Measurements from ENCODE around the gene RABL6.

GRCh38 chr9:136863623-136864273 lies 56.0 kb downstream of the RABL6 start:
- TF ChIP-seq, protein P1, sequence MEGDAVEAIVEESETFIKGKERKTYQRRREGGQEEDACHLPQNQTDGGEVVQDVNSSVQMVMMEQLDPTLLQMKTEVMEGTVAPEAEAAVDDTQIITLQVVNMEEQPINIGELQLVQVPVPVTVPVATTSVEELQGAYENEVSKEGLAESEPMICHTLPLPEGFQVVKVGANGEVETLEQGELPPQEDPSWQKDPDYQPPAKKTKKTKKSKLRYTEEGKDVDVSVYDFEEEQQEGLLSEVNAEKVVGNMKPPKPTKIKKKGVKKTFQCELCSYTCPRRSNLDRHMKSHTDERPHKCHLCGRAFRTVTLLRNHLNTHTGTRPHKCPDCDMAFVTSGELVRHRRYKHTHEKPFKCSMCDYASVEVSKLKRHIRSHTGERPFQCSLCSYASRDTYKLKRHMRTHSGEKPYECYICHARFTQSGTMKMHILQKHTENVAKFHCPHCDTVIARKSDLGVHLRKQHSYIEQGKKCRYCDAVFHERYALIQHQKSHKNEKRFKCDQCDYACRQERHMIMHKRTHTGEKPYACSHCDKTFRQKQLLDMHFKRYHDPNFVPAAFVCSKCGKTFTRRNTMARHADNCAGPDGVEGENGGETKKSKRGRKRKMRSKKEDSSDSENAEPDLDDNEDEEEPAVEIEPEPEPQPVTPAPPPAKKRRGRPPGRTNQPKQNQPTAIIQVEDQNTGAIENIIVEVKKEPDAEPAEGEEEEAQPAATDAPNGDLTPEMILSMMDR (IDR thresholded peaks at IDR 0.05) = no peak
- TF ChIP-seq POLR2A (IDR thresholded peaks at IDR 0.05) = no peak

Data from esophagus squamous epithelium (tissue), 4 donors.